Ishikawa (cell line): ENCODE results near the gene FPGS.

Experiments
- CEBPB ChIP-seq: IDR thresholded peaks from 2 replicates; pipeline ENCODE4 v1.6.1; 2012
- CREB1 ChIP-seq: IDR thresholded peaks from 2 replicates; pipeline ENCODE4 v1.6.1; 2012; ENCODE audit warnings: low read depth
- EGR1 ChIP-seq: IDR thresholded peaks from 2 replicates; pipeline ENCODE4 v1.6.1; 2012
- EP300 ChIP-seq: IDR thresholded peaks from 2 replicates; pipeline ENCODE4 v1.6.1; 2012; ENCODE audit warnings: borderline replicate concordance
- FOXM1 ChIP-seq: IDR thresholded peaks from 2 replicates; pipeline ENCODE4 v1.6.1; 2012; ENCODE audit warnings: low read depth, borderline replicate concordance
- NFIC ChIP-seq: IDR thresholded peaks from 2 replicates; pipeline ENCODE4 v1.6.1; 2012
- RAD21 ChIP-seq: IDR thresholded peaks from 2 replicates; pipeline ENCODE4 v1.6.1; 2012; ENCODE audit warnings: low read depth
- REST ChIP-seq: IDR thresholded peaks from 2 replicates; pipeline ENCODE4 v1.6.1; 2012; ENCODE audit warnings: low read depth, mild to moderate bottlenecking
- TAF1 ChIP-seq: IDR thresholded peaks from 2 replicates; pipeline ENCODE4 v1.6.1; 2012; ENCODE audit warnings: low read depth, mild to moderate bottlenecking
- TEAD4 ChIP-seq: IDR thresholded peaks from 2 replicates; pipeline ENCODE4 v1.6.1; 2012
- YY1 ChIP-seq: IDR thresholded peaks from 2 replicates; pipeline ENCODE4 v1.6.1; 2012; ENCODE audit warnings: low read depth
- TF ChIP-seq, protein P1 (sequence below): IDR thresholded peaks from 2 replicates; pipeline ENCODE4 v1.6.1; 2012

GRCh38 chr9:127860260-127860659 is 57.6 kb downstream of the FPGS start:
- TF ChIP-seq EP300 (no peak), RAD21 (no peak), CREB1 (no peak), TAF1 (no peak), FOXM1 (no peak), NFIC (no peak), CEBPB (no peak), REST (no peak), EGR1 (no peak), YY1 (no peak), TEAD4 (no peak)
- TF ChIP-seq, protein P1, sequence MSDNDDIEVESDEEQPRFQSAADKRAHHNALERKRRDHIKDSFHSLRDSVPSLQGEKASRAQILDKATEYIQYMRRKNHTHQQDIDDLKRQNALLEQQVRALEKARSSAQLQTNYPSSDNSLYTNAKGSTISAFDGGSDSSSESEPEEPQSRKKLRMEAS: no peak
